ENCODE results near the gene GALR2. TPM values are rescaled to one million over a fixed set of nuclear protein-coding genes. Genes with fewer than 3 reads are reported as not detected.

GALR2 gene
- total and polyA plus RNA-seq, 8 donors: 0.12 to 0.23 (median 0.21) TPM; not detected in 5

DNA sequence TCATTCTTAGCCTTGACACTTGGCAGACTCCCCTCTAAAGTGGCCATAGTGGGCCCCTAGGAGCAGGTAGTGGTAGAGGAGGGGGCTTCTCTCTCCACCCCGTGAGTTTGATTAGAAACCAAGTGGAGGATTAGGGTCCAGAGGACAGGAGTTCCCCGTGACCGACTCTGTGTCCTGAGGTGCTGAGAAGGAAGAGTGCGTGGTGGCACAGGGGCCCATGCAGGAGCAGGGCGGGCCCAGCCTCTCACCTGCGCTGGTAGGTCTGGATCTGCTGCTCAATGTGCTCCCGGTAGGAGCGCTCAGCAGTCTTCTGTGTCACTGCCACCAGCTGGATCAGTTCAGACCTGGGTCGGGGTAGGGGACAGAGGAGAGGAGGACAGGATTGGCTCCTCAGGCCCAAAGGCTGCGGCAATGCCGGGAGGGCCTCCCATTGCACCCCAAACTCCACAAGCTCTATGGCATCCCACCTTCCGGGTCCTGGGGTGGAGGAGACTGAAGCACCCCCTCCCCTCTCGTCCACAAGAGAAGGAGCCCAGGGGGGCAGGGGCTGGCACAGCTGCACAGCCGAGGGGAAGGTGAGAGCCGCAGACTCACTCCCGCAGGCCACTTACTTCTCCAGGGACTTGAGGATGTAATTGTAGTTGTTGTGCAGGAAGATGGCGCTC lies 10.6 kb downstream of the GALR2 start:
- peaks cover 0 to 5% of the 10 kb centered on the region in 2 donors for H3K27me3 ChIP-seq
- TF ChIP-seq, protein P1, sequence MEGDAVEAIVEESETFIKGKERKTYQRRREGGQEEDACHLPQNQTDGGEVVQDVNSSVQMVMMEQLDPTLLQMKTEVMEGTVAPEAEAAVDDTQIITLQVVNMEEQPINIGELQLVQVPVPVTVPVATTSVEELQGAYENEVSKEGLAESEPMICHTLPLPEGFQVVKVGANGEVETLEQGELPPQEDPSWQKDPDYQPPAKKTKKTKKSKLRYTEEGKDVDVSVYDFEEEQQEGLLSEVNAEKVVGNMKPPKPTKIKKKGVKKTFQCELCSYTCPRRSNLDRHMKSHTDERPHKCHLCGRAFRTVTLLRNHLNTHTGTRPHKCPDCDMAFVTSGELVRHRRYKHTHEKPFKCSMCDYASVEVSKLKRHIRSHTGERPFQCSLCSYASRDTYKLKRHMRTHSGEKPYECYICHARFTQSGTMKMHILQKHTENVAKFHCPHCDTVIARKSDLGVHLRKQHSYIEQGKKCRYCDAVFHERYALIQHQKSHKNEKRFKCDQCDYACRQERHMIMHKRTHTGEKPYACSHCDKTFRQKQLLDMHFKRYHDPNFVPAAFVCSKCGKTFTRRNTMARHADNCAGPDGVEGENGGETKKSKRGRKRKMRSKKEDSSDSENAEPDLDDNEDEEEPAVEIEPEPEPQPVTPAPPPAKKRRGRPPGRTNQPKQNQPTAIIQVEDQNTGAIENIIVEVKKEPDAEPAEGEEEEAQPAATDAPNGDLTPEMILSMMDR (IDR thresholded peaks at IDR 0.05): no peak
- H3K36me3 ChIP-seq: peaks cover 3 to 87% of the 10 kb centered on the region in 2 donors
- H3K4me3 ChIP-seq: no peak overlapping the region
- H3K27ac ChIP-seq: no peak overlapping the region
- ATAC-seq (no peak), DNase-seq (peak in 1 of 4 donors; percentile 37)
- H3K4me1 ChIP-seq: no peaks in the 10 kb centered on the region
- intact Hi-C loops (cut with DNase I): no loop called here
- no peaks in the 10 kb centered on the region for H3K9me3 ChIP-seq

DNA sequence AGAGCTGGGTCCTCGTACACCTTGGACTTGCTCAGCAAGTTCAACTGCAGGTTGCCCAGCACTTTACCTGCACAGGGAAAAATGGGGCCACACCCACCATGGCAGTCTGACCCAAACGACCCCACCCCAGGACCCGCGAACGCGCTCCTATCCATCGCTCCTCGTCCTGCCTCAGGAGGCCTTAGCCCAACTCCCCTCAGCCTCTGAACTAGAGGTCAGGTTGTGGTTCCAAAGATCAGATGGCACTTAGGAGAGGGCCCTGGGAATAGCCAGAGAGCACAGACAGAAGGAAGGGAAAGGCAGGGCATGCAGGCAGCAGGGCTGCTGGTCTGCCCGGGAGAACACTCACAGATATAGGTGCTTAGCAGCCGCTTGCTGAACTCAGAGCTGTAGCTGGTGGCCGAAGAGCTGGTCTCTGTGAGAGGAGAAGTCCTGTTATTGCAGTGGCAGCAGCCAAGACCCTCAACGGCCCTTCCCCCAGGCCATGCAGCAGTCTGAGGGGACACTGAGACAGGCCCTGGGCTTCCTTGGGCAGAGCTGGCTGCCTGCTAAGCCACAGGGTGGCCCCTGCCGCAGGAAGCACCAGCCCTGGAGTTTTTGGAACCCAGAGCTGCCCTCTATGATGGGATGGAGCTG lies 11.3 kb downstream of the GALR2 start:
- no peak overlapping the region for H3K4me3 ChIP-seq
- no peaks in the 10 kb centered on the region for H3K4me1 ChIP-seq
- intact Hi-C loops (cut with DNase I): no loop called here
- ATAC-seq (no peak), DNase-seq (no peak)
- H3K27ac ChIP-seq: no peak overlapping the region
- H3K27me3 ChIP-seq: no peaks in the 10 kb centered on the region
- TF ChIP-seq, protein P1 (IDR thresholded peaks at IDR 0.05): no peak
- H3K9me3 ChIP-seq: no peaks in the 10 kb centered on the region
- peaks cover 3 to 93% of the 10 kb centered on the region in 2 donors for H3K36me3 ChIP-seq

GRCh38 chr17:76086384-76086783 lies 11.8 kb downstream of the GALR2 start:
- Histone ChIP-seq H3K9me3 (no peaks in the 10 kb centered on the region), H3K4me3 (no peak overlapping the region), H3K27ac (no peak overlapping the region), H3K27me3 (no peaks in the 10 kb centered on the region), H3K36me3 (peaks cover 3 to 99% of the 10 kb centered on the region in 2 donors), H3K4me1 (no peaks in the 10 kb centered on the region)
- TF ChIP-seq, protein P1 (IDR thresholded peaks at IDR 0.05): no peak
- DNase-seq (no peak), ATAC-seq (no peak)
- intact Hi-C loops (cut with DNase I): no loop called here

DNA sequence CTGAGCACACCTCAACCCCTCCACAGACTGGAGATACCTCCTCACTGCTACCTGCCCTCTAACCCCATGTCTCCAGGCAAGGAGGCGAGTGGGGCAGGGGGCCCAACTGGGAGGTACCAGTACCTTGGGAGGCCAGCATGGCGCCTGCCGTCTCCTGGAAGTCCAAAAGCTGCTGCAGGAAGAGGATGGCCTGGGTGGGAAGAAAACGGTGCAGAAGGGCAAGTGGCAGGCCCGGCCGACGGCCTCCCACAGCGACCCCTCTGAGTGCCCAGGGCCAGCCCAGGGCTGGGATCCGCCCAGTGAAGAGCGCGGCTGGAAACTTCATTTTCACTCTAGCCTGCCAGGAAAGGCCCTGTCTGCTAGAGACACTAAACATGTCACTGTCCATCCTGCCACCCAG lies 12.9 kb downstream of the GALR2 start:
- Histone ChIP-seq H3K36me3 (peaks cover 3 to 100% of the 10 kb centered on the region in 2 donors), H3K4me3 (no peak overlapping the region), H3K9me3 (no peaks in the 10 kb centered on the region), H3K4me1 (no peaks in the 10 kb centered on the region), H3K27ac (no peak overlapping the region), H3K27me3 (no peaks in the 10 kb centered on the region)
- TF ChIP-seq, protein P1 (IDR thresholded peaks at IDR 0.05): no peak
- ATAC-seq (no peak), DNase-seq (no peak)
- intact Hi-C loops (cut with DNase I): no loop called here

DNA sequence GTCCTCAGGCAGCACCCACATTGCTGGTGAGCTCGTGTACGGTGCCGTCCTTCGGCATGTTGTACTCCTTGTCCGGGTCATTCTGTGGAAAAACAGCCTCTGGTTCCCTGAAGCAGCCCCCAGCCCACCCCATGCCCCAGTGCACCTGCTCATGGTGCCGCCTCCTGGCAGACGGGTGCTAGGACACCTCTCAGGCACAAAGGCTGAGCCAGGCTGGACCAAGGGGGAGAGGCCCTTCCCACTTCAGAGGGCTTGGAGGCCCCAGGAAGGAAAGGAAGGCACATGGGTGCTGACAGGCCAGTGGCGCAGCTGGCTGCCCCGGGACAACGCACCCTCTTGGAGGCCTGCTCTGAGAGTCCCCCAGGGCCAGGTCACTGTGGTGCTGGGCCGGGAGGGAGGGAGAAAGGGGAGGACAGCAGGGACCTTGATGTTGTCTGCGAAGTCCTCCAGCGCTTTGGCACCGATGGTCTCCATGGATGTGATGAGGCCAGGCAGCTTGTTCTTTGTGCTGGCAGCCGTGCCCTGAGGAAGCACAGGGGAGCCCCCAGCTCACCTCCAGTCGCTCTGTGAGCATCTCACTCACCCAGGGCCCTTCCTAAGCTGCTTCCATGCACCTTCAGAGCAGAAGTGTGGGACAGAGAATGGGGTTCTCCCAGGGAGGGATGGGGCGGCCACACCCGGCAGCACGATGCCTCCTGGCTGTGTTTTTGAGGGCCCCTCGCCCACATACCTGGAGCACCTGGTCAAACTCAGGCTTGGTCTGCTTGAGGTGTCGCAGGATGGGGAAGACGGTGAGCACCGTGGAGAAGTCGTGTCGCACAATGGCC lies 13.7 kb downstream of the GALR2 start:
- peaks cover 3 to 100% of the 10 kb centered on the region in 2 donors for H3K36me3 ChIP-seq
- H3K9me3 ChIP-seq: no peaks in the 10 kb centered on the region
- H3K4me3 ChIP-seq: no peak overlapping the region
- no peak for ATAC-seq
- no peak overlapping the region for H3K27ac ChIP-seq
- no peaks in the 10 kb centered on the region for H3K4me1 ChIP-seq
- intact Hi-C loops (cut with DNase I): no loop called here
- DNase-seq: no peak
- H3K27me3 ChIP-seq: no peaks in the 10 kb centered on the region
- TF ChIP-seq, protein P1 (IDR thresholded peaks at IDR 0.05): no peak
